ENCODE data around the gene DLK1.

DLK1 gene

DNA sequence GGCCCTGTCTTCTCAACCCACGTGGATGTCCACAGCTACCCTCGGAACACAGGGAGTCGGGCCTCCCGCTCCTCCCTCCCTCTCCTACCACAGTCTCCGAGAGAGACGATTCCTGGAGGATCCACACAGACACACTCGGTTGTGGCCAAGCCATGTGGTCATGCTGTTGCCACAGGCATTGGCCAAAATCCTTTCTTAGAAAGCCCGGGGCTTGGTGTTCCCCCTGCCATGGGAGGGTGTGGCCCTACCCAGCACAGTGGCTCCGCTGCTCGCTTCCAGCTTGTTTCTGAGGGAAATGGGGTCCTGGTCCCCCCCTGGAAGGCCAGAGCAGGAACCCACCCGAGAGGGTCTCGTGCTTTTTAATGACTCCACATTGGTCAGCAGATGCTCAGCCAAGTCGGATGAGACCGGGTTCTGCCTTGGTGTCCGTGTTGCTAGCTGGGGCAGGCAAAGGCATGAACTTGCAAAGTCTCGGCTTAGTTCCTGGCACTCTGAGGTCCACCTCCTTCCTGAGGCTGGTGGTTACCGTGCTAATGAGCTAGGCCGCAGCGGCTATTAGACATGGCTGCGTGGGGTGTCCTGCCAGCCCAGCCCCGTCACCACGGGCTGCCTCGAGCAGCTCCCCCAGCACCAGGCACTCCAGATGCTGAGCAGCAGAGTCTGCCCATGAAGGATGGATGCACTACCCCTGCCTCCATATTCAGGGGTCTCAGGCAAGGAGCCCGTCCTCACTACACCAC, 52.4 kb downstream of the DLK1 start:
- no peak for DNase-seq (ENCODE audit: low read depth)
- TF ChIP-seq, protein P1, sequence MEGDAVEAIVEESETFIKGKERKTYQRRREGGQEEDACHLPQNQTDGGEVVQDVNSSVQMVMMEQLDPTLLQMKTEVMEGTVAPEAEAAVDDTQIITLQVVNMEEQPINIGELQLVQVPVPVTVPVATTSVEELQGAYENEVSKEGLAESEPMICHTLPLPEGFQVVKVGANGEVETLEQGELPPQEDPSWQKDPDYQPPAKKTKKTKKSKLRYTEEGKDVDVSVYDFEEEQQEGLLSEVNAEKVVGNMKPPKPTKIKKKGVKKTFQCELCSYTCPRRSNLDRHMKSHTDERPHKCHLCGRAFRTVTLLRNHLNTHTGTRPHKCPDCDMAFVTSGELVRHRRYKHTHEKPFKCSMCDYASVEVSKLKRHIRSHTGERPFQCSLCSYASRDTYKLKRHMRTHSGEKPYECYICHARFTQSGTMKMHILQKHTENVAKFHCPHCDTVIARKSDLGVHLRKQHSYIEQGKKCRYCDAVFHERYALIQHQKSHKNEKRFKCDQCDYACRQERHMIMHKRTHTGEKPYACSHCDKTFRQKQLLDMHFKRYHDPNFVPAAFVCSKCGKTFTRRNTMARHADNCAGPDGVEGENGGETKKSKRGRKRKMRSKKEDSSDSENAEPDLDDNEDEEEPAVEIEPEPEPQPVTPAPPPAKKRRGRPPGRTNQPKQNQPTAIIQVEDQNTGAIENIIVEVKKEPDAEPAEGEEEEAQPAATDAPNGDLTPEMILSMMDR (IDR thresholded peaks at IDR 0.05; ENCODE audit: insufficient read depth, low read depth, low read length, missing control alignments) = no peak
- no peak overlapping the region for H3K4me3 ChIP-seq (ENCODE audit: low read length)

DNA sequence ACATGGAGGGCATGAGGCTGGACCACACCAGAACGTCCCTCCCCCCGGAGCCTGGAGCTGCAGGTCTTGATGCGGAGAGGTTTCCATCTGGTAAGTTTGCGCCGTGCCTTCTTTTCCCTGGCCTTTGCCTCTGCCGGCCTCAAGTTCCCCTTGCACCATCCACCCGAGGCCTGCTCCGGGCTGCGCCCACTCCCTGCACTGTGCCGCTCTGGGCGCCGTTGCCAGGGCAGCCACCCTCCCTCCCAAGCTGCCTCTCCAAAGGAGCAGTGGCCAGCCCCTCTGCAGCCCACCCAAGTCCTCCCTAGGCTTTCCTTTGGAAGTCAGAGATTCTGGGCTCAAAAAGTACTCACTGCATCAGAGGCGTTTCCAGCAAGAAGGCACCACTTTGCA, 53.0 kb downstream of the DLK1 start:
- H3K4me3 ChIP-seq (ENCODE audit: low read length) = no peak overlapping the region
- DNase-seq (ENCODE audit: low read depth) = no peak
- TF ChIP-seq, protein P1 (IDR thresholded peaks at IDR 0.05; ENCODE audit: insufficient read depth, low read depth, low read length, missing control alignments) = no peak

DNA sequence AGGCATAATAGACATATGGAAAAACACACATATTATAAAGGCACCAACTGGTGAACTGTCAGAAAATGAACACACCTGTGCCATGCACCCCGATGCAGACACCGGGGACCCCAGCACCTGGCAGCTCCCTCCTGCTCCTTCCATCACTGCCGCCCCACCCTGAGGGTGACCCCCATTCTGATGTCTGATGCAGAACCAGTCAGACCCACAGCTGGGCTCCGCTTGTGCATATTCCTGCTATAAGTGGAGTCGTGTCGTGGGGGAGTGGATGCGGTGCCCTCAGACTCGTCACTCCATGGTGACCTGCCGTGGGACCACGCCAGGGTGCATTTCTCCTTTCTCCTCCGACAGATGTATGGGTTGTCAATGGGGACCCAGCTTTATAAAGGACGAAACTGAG, 53.6 kb downstream of the DLK1 start:
- DNase-seq (ENCODE audit: low read depth) = no peak
- H3K4me3 ChIP-seq (ENCODE audit: low read length) = no peak overlapping the region
- TF ChIP-seq, protein P1 (IDR thresholded peaks at IDR 0.05; ENCODE audit: insufficient read depth, low read depth, low read length, missing control alignments) = no peak

DNA sequence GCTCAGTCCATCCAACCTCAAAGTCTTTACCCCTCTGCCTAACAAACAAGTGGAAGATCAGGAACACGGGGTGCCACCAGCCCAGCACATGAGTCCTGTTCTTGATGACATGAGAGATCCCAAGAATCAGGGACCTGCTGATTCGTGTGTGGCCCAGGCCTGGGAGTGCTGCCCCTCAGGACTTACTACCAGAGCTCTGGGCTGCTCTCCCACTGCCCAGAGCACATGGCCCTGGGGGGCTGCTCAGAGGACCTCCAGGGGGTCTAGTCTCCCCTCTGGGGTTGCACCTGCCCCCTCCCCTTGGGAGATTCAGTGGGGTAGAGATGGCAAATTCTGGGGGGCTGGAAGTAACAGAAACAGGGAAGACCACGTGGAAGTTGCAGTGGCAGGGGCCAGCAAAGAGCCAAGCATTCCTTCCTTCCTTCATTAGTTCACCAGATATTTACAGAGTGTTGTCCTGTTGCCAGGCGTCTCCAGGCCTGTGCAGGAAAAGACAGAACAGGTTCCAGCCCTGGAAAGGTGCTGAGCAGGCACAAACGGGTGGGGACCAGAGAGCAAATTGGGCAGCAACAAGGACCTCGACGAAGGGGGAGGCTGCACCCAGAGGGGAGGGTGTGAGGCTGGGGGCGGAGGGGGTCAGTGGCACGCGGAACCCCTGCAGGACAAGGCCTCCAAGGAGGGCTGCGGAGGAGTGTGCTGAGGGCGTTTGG, 54.1 kb downstream of the DLK1 start:
- no peak for DNase-seq (ENCODE audit: low read depth)
- TF ChIP-seq, protein P1 (IDR thresholded peaks at IDR 0.05; ENCODE audit: insufficient read depth, low read depth, low read length, missing control alignments) = no peak

DNA sequence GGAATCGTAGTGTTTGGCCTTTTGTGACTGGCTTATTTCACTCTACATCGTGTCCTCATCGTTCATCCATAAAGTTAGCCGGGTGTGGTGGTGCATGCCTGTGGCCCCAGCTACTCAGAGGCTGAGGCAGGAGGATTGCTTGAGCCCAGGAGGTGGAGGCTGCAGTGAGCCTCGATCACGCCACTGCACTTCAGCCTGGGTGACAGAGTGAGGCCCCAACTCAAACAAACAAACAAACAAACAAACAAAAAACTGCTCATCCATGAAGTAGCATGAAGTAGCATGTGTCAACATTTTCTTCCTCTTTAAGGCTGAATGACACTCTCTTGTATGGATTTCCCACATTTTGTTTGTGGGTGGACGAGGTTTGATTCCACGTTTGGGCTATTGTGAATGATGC, 55.3 kb downstream of the DLK1 start:
- no peak for DNase-seq (ENCODE audit: low read depth)
- TF ChIP-seq, protein P1 (IDR thresholded peaks at IDR 0.05; ENCODE audit: insufficient read depth, low read depth, low read length, missing control alignments) = no peak
- no peak overlapping the region for H3K4me3 ChIP-seq (ENCODE audit: low read length)

More for the DNA sequence above, 54.1 kb downstream of the DLK1 start:
- no peak overlapping the region for H3K4me3 ChIP-seq (ENCODE audit: low read length)

DNA sequence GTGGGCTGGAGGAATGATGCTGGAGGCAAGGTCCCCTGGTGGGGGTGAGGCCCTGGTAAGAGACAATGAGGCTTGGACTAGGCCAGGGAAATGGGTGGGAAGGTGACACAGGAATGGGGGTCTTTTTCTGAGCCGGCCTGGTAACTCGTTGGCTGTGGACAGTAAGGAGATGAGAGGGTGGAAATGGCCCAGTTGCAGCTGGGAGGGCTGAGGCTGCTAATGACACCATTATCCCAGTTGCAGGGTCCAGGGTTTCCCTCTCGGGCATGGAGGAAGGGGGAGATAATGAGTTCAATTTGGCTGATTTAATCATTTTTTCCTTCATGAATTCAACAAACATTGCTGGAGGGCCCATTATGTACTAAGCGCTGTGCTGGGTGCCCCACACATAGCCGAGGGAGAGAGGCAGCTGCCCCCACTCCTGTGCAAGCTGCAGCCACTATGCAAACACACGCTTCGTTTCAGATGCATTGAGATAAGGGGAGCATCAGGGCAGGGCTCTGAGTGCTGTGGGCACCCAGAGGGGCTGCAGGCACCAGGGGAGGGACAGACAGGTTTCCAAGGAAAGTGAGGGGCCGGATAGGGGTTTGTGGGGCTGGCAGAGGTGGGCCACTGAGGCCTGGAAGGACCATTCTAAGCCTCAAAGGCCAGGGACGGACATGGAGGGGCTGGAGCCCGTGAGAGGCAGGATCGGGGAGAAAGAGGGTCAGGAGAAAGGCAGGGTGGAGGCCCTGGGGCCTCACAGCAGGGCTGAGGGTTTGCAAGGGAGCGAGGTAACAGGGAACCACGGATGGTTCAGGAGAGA, 56.0 kb downstream of the DLK1 start:
- no peak for DNase-seq (ENCODE audit: low read depth)
- H3K4me3 ChIP-seq (ENCODE audit: low read length) = no peak overlapping the region
- TF ChIP-seq, protein P1 (IDR thresholded peaks at IDR 0.05; ENCODE audit: insufficient read depth, low read depth, low read length, missing control alignments) = no peak

Measured in epithelial cell of esophagus (primary cell).